Panc1 (cell line): ENCODE measurements around the gene UACA.

Experiments used
- CTCF ChIP-seq: fragments of 450-650 bp; IDR thresholded peaks from 2 replicates; pipeline ENCODE4 v1.5.1; 2017; ENCODE audit warnings: mild to moderate bottlenecking
- POLR2AphosphoS5 ChIP-seq: IDR thresholded peaks from 2 replicates; pipeline ENCODE4 v1.6.1; 2012; ENCODE audit warnings: mild to moderate bottlenecking, low read depth, low read length, moderate library complexity
- REST ChIP-seq, 2 experiments: IDR thresholded peaks; 2 replicates each; pipeline ENCODE4 v1.6.1; 2011 to 2012; ENCODE audit warnings: low read depth in 2 of 2, control low read depth in 1 of 2, low read length in 1 of 2, mild to moderate bottlenecking in 1 of 2, moderate library complexity in 1 of 2; ENCODE audit not compliant: insufficient read depth in 1 of 2

GRCh38 chr15:70729164-70729563 lies 34.2 kb downstream of the UACA start:
- no peak for TF ChIP-seq REST (IDR thresholded peaks at IDR 0.05; ENCODE audit: insufficient read depth in 1 of 2, low read depth in 2 of 2, low read length in 1 of 2)
- TF ChIP-seq POLR2AphosphoS5 = no peak
- no peak for TF ChIP-seq CTCF
